Measurements from ENCODE around the gene SRP68.
"Not testable (repeated sequence)": the region's sequence is repeated elsewhere in the genome, so short reads cannot be mapped to it uniquely, and the experiment has no call there.

Gene SRP68

DNA sequence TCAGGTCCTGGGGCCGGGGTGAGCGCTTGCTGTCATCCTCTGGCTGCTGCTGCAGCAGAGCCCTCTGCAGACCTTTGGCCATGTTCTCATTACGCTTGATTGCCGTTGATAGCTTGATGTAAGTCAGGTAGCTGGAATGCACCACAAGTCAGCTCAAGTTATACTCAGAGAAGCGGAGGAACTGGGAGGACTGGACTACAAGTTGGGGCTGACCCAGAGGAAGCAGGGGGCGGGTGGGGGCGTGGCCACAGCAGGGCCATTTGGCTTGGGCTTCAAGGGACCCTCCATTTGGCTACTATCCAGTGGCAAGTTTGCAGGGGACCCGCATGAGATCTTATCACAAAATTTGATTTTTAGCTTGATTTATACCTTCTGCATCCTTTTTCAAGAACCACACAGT is 26.3 kb downstream of the SRP68 start:
- DNase-seq (ENCODE audit: low spot score), result no peak

DNA sequence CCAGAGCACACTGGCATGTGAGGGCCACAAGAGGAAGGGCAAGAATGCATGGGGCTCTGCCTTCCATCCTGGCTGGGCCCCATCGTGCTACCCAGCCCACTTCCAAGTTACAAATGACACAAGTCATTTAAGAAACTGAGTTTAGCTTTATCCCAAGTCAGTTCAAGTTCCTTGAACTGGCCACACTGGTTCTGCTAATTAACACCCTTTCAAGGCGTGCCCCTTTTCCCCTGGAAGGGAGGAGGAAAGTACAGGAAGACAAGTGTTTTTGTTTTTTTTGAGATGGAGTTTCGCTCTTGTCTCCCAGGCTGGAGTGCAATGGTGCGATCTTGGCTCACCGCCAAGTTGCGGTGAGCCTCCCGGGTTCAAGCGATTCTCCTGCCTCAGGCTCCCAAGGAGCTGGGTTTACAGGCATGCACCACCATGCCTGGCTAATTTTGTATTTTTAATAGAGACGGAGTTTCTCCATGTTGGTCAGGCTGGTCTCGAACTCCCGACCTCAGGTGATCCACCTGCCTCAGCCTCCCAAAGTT is 27.8 kb downstream of the SRP68 start:
- not testable (repeated sequence) for DNase-seq (ENCODE audit: low spot score)

- not testable (repeated sequence) for DNase-seq (ENCODE audit: low spot score)
Measured at GRCh38 chr17:76042868-76043267, 29.4 kb downstream of the SRP68 start.

DNA sequence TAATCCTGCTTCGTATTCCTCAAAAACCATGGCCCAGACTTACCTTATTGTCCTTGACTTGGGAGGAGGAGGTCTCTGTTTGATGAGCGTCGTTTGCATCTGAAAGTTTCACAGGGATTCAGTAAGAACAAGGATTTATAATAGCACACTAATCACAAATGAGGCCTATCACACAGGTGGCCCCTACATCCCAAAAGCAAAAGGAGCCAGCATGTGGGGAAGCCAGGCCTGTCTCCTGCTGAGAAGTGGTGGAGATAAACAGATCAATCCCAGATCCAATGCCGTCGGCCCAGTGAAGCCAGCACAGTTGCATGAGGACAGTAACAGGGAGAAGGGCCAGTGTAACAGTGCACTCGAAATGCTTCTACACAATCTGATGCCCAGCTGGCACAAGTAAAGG is 31.9 kb downstream of the SRP68 start:
- DNase-seq (ENCODE audit: low spot score), result no peak

DNA sequence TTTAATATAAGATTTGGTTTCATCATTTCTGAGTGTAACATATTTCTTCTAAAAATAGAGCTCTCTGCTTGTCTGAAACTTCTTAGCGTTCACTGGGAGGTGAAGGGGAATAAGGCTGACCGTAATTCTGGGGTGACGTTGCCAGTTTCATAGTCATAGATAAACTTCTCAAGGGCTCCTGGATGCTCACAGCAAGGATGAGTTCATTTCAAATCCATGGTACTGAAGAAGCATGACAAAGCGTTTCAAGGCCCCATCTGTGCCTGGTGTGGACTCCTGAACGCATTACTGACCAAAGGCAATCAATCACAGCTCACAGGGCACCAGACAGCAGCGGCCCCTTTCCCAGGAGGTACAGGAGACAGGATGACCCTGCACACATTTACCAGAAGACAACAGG is 33.2 kb downstream of the SRP68 start:
- DNase-seq (ENCODE audit: low spot score), result no peak

DNA sequence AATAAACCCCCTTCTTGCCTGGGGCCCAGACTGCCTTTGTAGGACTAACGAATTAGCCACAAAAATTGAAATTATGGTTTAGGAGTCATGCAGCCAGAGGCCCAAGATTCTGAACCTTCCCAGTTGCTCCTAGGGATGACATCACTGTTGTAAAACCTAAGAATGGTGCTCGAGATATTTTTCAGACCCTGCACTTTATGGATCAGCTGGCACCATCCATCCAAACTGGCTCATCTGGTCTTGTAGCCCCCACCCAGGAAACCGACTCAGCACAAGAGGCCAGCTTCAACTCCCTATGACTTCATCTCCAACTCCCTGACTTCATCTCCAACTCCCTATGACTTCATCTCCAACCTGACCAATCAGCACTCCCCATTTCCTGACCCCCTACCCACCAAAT is 34.3 kb downstream of the SRP68 start:
- DNase-seq (ENCODE audit: low spot score), result no peak

DNA sequence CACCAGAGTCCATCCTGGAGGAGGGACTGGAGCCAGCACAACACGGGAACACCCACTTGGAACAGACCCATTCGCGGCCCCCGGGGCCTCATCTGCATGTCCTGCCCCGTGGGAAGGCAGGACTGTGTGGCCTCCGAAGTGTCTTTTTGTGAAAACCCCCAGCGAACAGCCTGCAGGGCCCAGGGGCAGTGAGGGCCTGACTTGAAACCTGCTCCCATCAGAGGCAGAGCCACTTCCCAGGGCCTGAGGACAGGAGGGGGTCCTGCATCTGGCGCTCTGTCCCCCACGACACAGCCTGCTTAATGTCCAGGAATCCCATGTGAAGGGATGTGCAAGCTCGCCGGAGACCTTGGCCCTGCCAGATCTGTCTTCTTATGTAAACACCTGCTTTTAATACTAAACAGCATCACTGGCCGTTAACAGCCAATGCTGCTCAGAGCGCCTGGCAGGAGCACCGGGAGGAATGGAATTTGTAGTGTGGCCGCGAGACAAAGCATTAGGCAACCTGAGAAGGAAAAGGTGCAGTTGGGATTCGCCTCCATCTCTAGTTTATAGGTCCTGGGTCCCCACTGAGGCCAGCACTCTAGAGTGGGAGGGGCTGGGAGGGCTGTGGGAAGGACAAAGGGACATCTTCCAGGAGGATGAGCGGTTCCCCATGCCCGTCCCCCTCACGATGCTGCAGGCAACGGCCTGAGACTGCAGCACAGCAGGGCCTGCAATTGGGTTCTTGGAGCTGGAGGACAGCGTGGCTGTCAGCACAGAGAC is 35.6 kb downstream of the SRP68 start:
- no peak for DNase-seq (ENCODE audit: low spot score)

- peak; percentile 92 for DNase-seq (ENCODE audit: low spot score)
Measured at GRCh38 chr17:76034428-76035350, 37.6 kb downstream of the SRP68 start.

- no peak for DNase-seq (ENCODE audit: low spot score)
Measured at GRCh38 chr17:76033139-76033538, 39.2 kb downstream of the SRP68 start.

- no peak for DNase-seq (ENCODE audit: low spot score)
Measured at GRCh38 chr17:76032780-76033108, 39.6 kb downstream of the SRP68 start.

DNA sequence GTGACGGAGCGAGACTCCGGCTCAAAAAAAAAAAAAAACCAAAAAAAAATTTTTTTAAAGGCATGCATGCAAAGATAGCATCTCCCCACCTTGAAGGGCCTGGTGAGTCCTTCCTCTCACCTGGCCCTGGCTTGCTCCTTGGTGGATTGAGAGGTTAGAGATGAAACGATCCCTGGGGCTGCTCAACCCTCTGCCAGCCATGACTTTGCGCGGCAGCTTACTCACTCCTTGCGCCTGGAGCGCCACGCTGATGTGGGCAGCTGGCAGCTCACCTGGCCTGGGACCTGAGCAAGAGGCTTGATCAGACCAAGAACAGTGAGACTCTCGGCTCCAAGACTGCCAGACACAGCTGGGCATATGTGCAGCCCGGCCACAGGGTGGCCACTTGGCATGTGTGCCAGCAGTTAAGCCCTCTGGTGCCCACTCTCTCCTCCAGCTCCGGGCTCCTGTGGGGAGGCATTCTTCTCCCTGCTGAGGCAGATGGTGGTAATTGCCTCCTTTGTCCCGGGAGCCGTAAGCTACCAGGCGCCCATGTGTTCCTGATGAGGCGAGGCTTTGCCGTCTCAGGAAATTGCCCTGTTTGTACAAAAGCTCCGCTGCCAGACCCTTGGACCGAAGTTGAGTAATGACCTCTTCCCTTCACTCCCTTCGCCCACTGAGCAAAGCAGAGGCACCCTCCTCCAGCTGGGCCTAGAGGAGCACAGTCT is 40.1 kb downstream of the SRP68 start:
- DNase-seq (ENCODE audit: low spot score), result no peak

- DNase-seq (ENCODE audit: low spot score), result peak; percentile 75
Measured at GRCh38 chr17:76027159-76027839, 45.0 kb downstream of the SRP68 start, which contains the start of gene EVPL. TSS of gene EVPL (minus strand) at chr17:76027306. CDS start at chr17:76027198, 108 bp downstream.

- DNase-seq (ENCODE audit: low spot score), result no peak
Measured at GRCh38 chr17:76026714-76027158, 45.6 kb downstream of the SRP68 start.

GRCh38 chr17:76025294-76025693 is 47.0 kb downstream of the SRP68 start:
- no peak for DNase-seq (ENCODE audit: low spot score)

GRCh38 chr17:76024353-76024752 is 48.0 kb downstream of the SRP68 start:
- no peak for DNase-seq (ENCODE audit: low spot score)

- no peak for DNase-seq (ENCODE audit: low spot score)
Measured at GRCh38 chr17:76023900-76024237, 48.4 kb downstream of the SRP68 start.

GRCh38 chr17:76022973-76023899 is 49.1 kb downstream of the SRP68 start:
- DNase-seq (ENCODE audit: low spot score), result no peak

DNA sequence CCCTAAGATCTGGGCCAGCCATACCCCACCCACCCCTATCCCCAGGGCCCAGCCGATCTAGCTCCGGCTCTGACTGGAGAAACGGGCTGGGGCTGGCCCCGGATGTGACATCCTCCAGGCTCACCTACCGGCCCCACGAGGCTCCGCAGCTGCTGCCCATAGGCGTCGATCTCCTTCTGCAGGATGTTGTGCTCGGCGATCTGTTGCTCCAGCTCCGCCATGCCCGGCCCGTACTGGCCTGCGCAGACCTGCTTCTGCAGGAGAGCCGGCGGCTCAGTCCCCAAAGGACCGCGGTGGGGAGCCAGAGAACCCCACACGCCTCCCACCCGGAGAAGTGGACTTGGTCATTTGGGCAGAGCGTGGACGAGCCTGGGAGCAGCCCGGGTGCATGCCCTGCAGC is 50.0 kb downstream of the SRP68 start:
- no peak for DNase-seq (ENCODE audit: low spot score)

GRCh38 chr17:76019833-76020467 is 52.4 kb downstream of the SRP68 start:
- DNase-seq (ENCODE audit: low spot score), result no peak

DNA sequence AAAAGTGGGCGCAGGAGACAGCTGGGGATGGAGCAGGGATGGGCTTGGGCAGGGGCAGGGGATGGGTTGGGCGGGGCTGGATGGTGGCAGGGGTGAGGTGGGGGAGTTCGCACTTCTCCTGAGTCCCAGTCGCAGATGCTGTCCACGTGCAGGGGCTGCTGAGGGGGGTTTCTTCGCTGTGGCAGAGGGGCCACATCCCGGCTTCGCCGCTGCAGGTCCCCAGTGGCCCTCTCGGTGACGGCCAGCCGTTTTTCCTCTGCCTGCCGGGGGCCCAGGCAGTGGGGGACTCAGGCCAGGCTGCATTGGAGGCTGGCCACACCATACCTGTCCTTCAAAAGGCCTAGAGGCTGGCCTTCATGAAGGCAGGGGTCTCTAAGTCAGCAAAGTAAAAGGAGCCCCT is 53.5 kb downstream of the SRP68 start:
- DNase-seq (ENCODE audit: low spot score), result no peak

Measured in hematopoietic multipotent progenitor cell treated with erythropoietin and hydrocortisone succinate and interleukin-3 and kit ligand, for 15 days (in vitro differentiated cells).